NCI-H526 treated with DMSO at 0.1 percent for 48 hours (cell line): ENCODE data around the gene ARF1.
A peak's percentile ranks its signal among the peaks of the same experiment; 100 is the strongest.
"Not testable (repeated sequence)": the region's sequence is repeated elsewhere in the genome, so short reads cannot be mapped to it uniquely, and the experiment has no call there.

Source experiments
- DNase-seq: peaks from one replicate; lab custom pipeline; 2025; lab: John Stamatoyannopoulos, UW

The ARF1 gene

GRCh38 chr1:228102791-228103620 is 20.5 kb downstream of the ARF1 start, which contains the start of gene C1orf35:
TSS of gene C1orf35 (minus strand) at chr1:228103325. CDS start at chr1:228103227, 98 bp downstream.
- DNase-seq = peak; percentile 74

- DNase-seq = no peak
These were observed 22.2 kb downstream of the ARF1 start for GRCh38 chr1:228104526-228105269.

GRCh38 chr1:228105270-228105995 is 22.9 kb downstream of the ARF1 start:
- DNase-seq = no peak

GRCh38 chr1:228105996-228106799 is 23.7 kb downstream of the ARF1 start:
- DNase-seq = no peak

GRCh38 chr1:228106800-228107054 is 24.2 kb downstream of the ARF1 start:
- no peak for DNase-seq

- no peak for DNase-seq
These were observed 25.1 kb downstream of the ARF1 start for GRCh38 chr1:228107636-228108035.

GRCh38 chr1:228108055-228108690 is 25.7 kb downstream of the ARF1 start:
- DNase-seq = no peak

GRCh38 chr1:228108742-228109072 is 26.2 kb downstream of the ARF1 start:
- no peak for DNase-seq

GRCh38 chr1:228109073-228109961 is 26.8 kb downstream of the ARF1 start, which contains the start of gene MRPL55:
TSS of gene MRPL55 (minus strand) at chr1:228109299. CDS start at chr1:228108260, 1,039 bp downstream.
- DNase-seq = peak; percentile 59

GRCh38 chr1:228109962-228110488 is 27.5 kb downstream of the ARF1 start:
- DNase-seq = no peak

- DNase-seq = no peak
These were observed 28.0 kb downstream of the ARF1 start for GRCh38 chr1:228110556-228110955.

- not testable (repeated sequence) for DNase-seq
These were observed 28.8 kb downstream of the ARF1 start for GRCh38 chr1:228111315-228111714.

GRCh38 chr1:228112167-228112566 is 29.7 kb downstream of the ARF1 start:
- no peak for DNase-seq

GRCh38 chr1:228112617-228113016 is 30.1 kb downstream of the ARF1 start:
- DNase-seq = no peak

GRCh38 chr1:228114827-228115226 is 32.3 kb downstream of the ARF1 start:
- no peak for DNase-seq

- DNase-seq = no peak
These were observed 34.8 kb downstream of the ARF1 start for GRCh38 chr1:228117335-228117734.

- DNase-seq = no peak
These were observed 35.5 kb downstream of the ARF1 start for GRCh38 chr1:228118040-228118439.

GRCh38 chr1:228120351-228120750 is 37.8 kb downstream of the ARF1 start:
- DNase-seq = no peak

- DNase-seq = no peak
These were observed 38.5 kb downstream of the ARF1 start for GRCh38 chr1:228120857-228121489.
